SK-N-SH (cell line): ENCODE data around the gene RRAD. TPM values are rescaled to one million over a fixed set of nuclear protein-coding genes. Genes with fewer than 3 reads are reported as not detected.

Experiments
- CTCF ChIA-PET: fragments of 300-600, 350-600 bp; formaldehyde crosslinking; extraction: SDS; loops from one replicate; lab custom pipeline; 2021; lab: Yijun Ruan, JAX
- POLR2A ChIA-PET: fragments of 350-600 bp; sonication (Branson Sonifier 250); formaldehyde crosslinking; extraction: SDS; loops from one replicate; lab custom pipeline; 2020; ENCODE audit warnings: antibody characterized with exemption, inconsistent platforms; lab: Yijun Ruan, JAX
- DNase-seq: peaks from one replicate; pipeline ENCODE4 v3.0.0; 2012
- H2AFZ ChIP-seq: fragments of 200-600 bp; sonication (generic); 2 replicates; pipeline ENCODE4 v1.8.1; 2016; ENCODE audit warnings: antibody characterized with exemption, mild to moderate bottlenecking, low read depth
- H3F3A ChIP-seq: fragments of 200-600 bp; sonication (generic); replicated peaks from 2 replicates; pipeline ENCODE3; 2016; ENCODE audit warnings: antibody characterized with exemption, mild to moderate bottlenecking; ENCODE audit not compliant: insufficient read depth
- H3K27ac ChIP-seq, 2 experiments: fragments of 200-500 bp in 1 of 2; fragments of 200-600 bp in 1 of 2; sonication (Bioruptor generic) in 1 of 2; sonication (generic), shearing (Covaris generic) in 1 of 2; 2 replicates each; pipeline versions ENCODE4 v1.5.1 to v1.6.1; 2014 to 2016; ENCODE audit warnings: low read depth in 2 of 2, inconsistent platforms in 1 of 2, low read length in 1 of 2, mild to moderate bottlenecking in 1 of 2, mixed read lengths in 1 of 2
- H3K27me3 ChIP-seq: fragments of 200-600 bp; sonication (generic), shearing (Covaris generic); 2 replicates; pipeline ENCODE4 v1.6.1; 2016; ENCODE audit warnings: mixed run types; ENCODE audit not compliant: insufficient read depth
- H3K36me3 ChIP-seq, 2 experiments: fragments of 200-500 bp in 1 of 2; fragments of 200-600 bp in 1 of 2; sonication (Bioruptor generic) in 1 of 2; sonication (generic) in 1 of 2; replicated peaks in 1 of 2; 2 replicates each; pipeline versions ENCODE3 to v1.5.1; 2014 to 2016; ENCODE audit warnings: low read length in 1 of 2, mild to moderate bottlenecking in 1 of 2; ENCODE audit not compliant: insufficient read depth in 2 of 2, control insufficient read depth in 1 of 2
- H3K4me1 ChIP-seq, 2 experiments: fragments of 200-500 bp in 1 of 2; fragments of 200-600 bp in 1 of 2; sonication (Bioruptor generic) in 1 of 2; sonication (generic), shearing (Covaris generic) in 1 of 2; 2 replicates each; pipeline versions ENCODE4 v1.5.1 to v1.6.1; 2014 to 2016; ENCODE audit warnings: low read depth in 1 of 2, low read length in 1 of 2, mixed run types in 1 of 2; ENCODE audit not compliant: insufficient read depth in 2 of 2, control insufficient read depth in 1 of 2
- H3K4me2 ChIP-seq: fragments of 200-600 bp; sonication (generic), shearing (Covaris generic); 2 replicates; pipeline ENCODE4 v1.6.1; 2017; ENCODE audit warnings: mixed run types
- H3K4me3 ChIP-seq, 2 experiments: fragments of 200-500 bp in 1 of 2; fragments of 200-600 bp in 1 of 2; sonication (Bioruptor generic) in 1 of 2; sonication (generic), shearing (Covaris generic) in 1 of 2; 2 replicates each; pipeline versions ENCODE4 v1.5.1 to v1.8.1; 2014 to 2016; ENCODE audit warnings: low read depth in 2 of 2, inconsistent platforms in 1 of 2, low read length in 1 of 2, mild to moderate bottlenecking in 1 of 2, mixed read lengths in 1 of 2, moderate library complexity in 1 of 2
- H3K79me2 ChIP-seq: fragments of 200-600 bp; sonication (generic); 2 replicates; pipeline ENCODE4 v1.8.1; 2017; ENCODE audit warnings: mild to moderate bottlenecking; ENCODE audit not compliant: insufficient read depth
- H3K9ac ChIP-seq: fragments of 200-600 bp; sonication (generic); 2 replicates; pipeline ENCODE4 v1.6.1; 2017; ENCODE audit warnings: mixed run types
- H3K9me2 ChIP-seq: fragments of 200-600 bp; sonication (generic); 2 replicates; pipeline ENCODE4 v1.6.1; 2017; ENCODE audit warnings: mixed run types
- H3K9me3 ChIP-seq: fragments of 200-600 bp; sonication (generic); 2 replicates; pipeline ENCODE4 v1.6.1; 2017; ENCODE audit warnings: mixed run types, mild to moderate bottlenecking, moderate library complexity
- H4K20me1 ChIP-seq: fragments of 200-600 bp; sonication (generic); 2 replicates; pipeline ENCODE4 v1.6.1; 2017; ENCODE audit warnings: mild to moderate bottlenecking, mixed run types; ENCODE audit not compliant: insufficient read depth
- GABPA ChIP-seq: IDR thresholded peaks from 2 replicates; pipeline ENCODE4 v1.4.0; 2012; ENCODE audit warnings: low read depth, mild to moderate bottlenecking
- GATA2 ChIP-seq: sonication (generic); formaldehyde crosslinking; IDR thresholded peaks from 2 replicates; pipeline ENCODE4 v1.5.0; 2020; ENCODE audit warnings: mild to moderate bottlenecking, missing genetic modification reagents
- MEF2A ChIP-seq: IDR thresholded peaks from 2 replicates; pipeline ENCODE4 v1.4.0; 2012; ENCODE audit warnings: low read depth, borderline replicate concordance
- MXI1 ChIP-seq: IDR thresholded peaks from 2 replicates; pipeline ENCODE4 v1.6.1; 2012; ENCODE audit warnings: mild to moderate bottlenecking, low read depth, low read length, improper control_type of control experiment
- NFIC ChIP-seq: IDR thresholded peaks from 2 replicates; pipeline ENCODE4 v1.4.0; 2012; ENCODE audit warnings: borderline replicate concordance
- NRF1 ChIP-seq: IDR thresholded peaks from 2 replicates; pipeline ENCODE4 v1.6.1; 2012; ENCODE audit warnings: low read depth, mild to moderate bottlenecking, low read length
- RAD21 ChIP-seq: IDR thresholded peaks from 2 replicates; pipeline ENCODE4 v1.6.1; 2012; ENCODE audit warnings: mild to moderate bottlenecking, low read length
- RCOR1 ChIP-seq: fragments of 150-350 bp; IDR thresholded peaks from 2 replicates; pipeline ENCODE4 v1.6.1; 2017; ENCODE audit warnings: antibody characterized with exemption, low read length
- RXRA ChIP-seq: IDR thresholded peaks from 2 replicates; pipeline ENCODE4 v1.4.0; 2012; ENCODE audit warnings: low read depth, mild to moderate bottlenecking, borderline replicate concordance
- SIN3A ChIP-seq: IDR thresholded peaks from 2 replicates; pipeline ENCODE4 v1.6.1; 2012; ENCODE audit warnings: low read depth, mild to moderate bottlenecking, low read length, moderate library complexity, borderline replicate concordance
- TCF12 ChIP-seq: IDR thresholded peaks from 2 replicates; pipeline ENCODE4 v1.4.0; 2012
- WGBS: methylation state at CpG from one replicate; pipeline ENCODE4 v1.1.6; 2017; ENCODE audit warnings: low lambda C conversion rate; 5-methylcytosine and 5-hydroxymethylcytosine counted together
- polyA plus RNA-seq, 3 experiments: library from polyadenylated mRNA; depleted of rRNA; stranded (reverse); fragments of >200 nt; gene quantifications; 2 replicates each; pipeline ENCODE4 v1.2.3, GENCODE V29; 2012
- TF ChIP-seq, protein P1 (sequence below): IDR thresholded peaks from 2 replicates; pipeline ENCODE4 v1.4.0; 2012; ENCODE audit warnings: low read depth, borderline replicate concordance
- TF ChIP-seq, protein P2 (sequence below): fragments of 200-600 bp; sonication (generic); IDR thresholded peaks from 2 replicates; pipeline ENCODE4 v1.6.1; 2017; ENCODE audit warnings: antibody characterized with exemption, mild to moderate bottlenecking, moderate library complexity
- TF ChIP-seq, protein P3 (sequence below): IDR thresholded peaks from 2 replicates; pipeline ENCODE4 v1.4.0; 2012; ENCODE audit warnings: low read depth, borderline replicate concordance
- TF ChIP-seq, protein P4 (sequence below): IDR thresholded peaks from 2 replicates; pipeline ENCODE4; 2012
- TF ChIP-seq, protein P5 (sequence below): fragments of 150-350 bp; IDR thresholded peaks from 2 replicates; pipeline ENCODE4 v1.6.1; 2016; ENCODE audit warnings: mild to moderate bottlenecking, low read depth, low read length

RRAD gene
- polyA plus RNA-seq, 1 of the 3 experiments (the other 2 are of a cell fraction) = 9.3 TPM

DNA sequence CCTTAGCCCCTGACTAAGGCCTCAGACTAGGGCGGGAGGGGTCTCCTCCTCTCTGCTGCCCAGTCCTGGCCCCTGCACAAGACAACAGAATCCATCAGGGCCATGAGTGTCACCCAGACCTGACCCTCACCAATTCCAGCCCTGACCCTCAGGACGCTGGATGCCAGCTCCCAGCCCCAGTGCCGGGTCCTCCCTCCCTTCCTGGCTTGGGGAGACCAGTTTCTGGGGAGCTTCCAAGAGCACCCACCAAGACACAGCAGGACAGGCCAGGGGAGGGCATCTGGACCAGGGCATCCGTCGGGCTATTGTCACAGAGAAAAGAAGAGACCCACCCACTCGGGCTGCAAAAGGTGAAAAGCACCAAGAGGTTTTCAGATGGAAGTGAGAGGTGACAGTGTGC is 48.4 kb upstream of the RRAD start:
- H3K4me3 ChIP-seq = no peak overlapping the region
- H3K36me3 ChIP-seq = no peaks in the 10 kb centered on the region
- ChIA-PET POLR2A (no interaction called here), CTCF (interaction anchor here (0.6 to 6.9 kb wide), 8 partner anchors 13 to 443 kb away, joined by 3 to 103 read pairs (median 3); partner anchors contain the start of genes B3GNT9, CES3 and ZDHHC1)
- no peaks in the 10 kb centered on the region for H3K27me3 ChIP-seq
- no peaks in the 10 kb centered on the region for H4K20me1 ChIP-seq
- no peak for DNase-seq
- TF ChIP-seq, protein P1, sequence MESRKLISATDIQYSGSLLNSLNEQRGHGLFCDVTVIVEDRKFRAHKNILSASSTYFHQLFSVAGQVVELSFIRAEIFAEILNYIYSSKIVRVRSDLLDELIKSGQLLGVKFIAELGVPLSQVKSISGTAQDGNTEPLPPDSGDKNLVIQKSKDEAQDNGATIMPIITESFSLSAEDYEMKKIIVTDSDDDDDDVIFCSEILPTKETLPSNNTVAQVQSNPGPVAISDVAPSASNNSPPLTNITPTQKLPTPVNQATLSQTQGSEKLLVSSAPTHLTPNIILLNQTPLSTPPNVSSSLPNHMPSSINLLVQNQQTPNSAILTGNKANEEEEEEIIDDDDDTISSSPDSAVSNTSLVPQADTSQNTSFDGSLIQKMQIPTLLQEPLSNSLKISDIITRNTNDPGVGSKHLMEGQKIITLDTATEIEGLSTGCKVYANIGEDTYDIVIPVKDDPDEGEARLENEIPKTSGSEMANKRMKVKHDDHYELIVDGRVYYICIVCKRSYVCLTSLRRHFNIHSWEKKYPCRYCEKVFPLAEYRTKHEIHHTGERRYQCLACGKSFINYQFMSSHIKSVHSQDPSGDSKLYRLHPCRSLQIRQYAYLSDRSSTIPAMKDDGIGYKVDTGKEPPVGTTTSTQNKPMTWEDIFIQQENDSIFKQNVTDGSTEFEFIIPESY = no peak
- TF ChIP-seq NFIC = no peak
- TF ChIP-seq RAD21 = no peak
- no peak for TF ChIP-seq RCOR1
- no peak for TF ChIP-seq RXRA
- TF ChIP-seq, protein P2, sequence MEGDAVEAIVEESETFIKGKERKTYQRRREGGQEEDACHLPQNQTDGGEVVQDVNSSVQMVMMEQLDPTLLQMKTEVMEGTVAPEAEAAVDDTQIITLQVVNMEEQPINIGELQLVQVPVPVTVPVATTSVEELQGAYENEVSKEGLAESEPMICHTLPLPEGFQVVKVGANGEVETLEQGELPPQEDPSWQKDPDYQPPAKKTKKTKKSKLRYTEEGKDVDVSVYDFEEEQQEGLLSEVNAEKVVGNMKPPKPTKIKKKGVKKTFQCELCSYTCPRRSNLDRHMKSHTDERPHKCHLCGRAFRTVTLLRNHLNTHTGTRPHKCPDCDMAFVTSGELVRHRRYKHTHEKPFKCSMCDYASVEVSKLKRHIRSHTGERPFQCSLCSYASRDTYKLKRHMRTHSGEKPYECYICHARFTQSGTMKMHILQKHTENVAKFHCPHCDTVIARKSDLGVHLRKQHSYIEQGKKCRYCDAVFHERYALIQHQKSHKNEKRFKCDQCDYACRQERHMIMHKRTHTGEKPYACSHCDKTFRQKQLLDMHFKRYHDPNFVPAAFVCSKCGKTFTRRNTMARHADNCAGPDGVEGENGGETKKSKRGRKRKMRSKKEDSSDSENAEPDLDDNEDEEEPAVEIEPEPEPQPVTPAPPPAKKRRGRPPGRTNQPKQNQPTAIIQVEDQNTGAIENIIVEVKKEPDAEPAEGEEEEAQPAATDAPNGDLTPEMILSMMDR = no peak
- no peak for TF ChIP-seq GABPA
- TF ChIP-seq, protein P3, sequence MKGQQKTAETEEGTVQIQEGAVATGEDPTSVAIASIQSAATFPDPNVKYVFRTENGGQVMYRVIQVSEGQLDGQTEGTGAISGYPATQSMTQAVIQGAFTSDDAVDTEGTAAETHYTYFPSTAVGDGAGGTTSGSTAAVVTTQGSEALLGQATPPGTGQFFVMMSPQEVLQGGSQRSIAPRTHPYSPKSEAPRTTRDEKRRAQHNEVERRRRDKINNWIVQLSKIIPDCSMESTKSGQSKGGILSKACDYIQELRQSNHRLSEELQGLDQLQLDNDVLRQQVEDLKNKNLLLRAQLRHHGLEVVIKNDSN = no peak
- TF ChIP-seq TCF12 = no peak
- TF ChIP-seq NRF1 = no peak
- no peak overlapping the region for H3K4me2 ChIP-seq
- no peaks in the 10 kb centered on the region for H3F3A ChIP-seq
- H2AFZ ChIP-seq = no peak overlapping the region
- no peak overlapping the region for H3K9ac ChIP-seq
- H3K79me2 ChIP-seq = no peaks in the 10 kb centered on the region
- no peak overlapping the region for H3K27ac ChIP-seq
- no peaks in the 10 kb centered on the region for H3K9me2 ChIP-seq
- 64% methylated on average over 3 of the region's 6 CpGs for WGBS
- H3K9me3 ChIP-seq = no peaks in the 10 kb centered on the region
- H3K4me1 ChIP-seq = no peaks in the 10 kb centered on the region; a peak in 1 of 4 replicates

DNA sequence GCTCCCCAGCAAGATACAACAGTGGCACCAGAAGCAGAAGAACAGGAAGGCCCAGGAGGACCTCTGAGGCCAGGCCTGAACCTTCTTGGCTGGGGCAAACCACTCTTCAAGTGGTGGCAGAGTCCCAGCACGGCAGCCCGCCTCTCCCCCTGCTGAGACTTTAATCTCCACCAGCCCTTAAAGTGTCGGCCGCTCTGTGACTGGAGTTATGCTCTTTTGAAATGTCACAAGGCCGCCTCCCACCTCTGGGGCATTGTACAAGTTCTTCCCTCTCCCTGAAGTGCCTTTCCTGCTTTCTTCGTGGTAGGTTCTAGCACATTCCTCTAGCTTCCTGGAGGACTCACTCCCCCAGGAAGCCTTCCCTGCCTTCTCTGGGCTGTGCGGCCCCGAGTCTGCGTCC is 47.6 kb upstream of the RRAD start:
- Histone ChIP-seq H3F3A (no peaks in the 10 kb centered on the region), H2AFZ (no peak overlapping the region), H3K4me2 (no peak overlapping the region), H3K27ac (no peak overlapping the region), H3K36me3 (no peaks in the 10 kb centered on the region), H3K79me2 (no peaks in the 10 kb centered on the region), H3K9me3 (no peaks in the 10 kb centered on the region), H4K20me1 (no peaks in the 10 kb centered on the region), H3K4me3 (no peak overlapping the region), H3K4me1 (no peaks in the 10 kb centered on the region; a peak in 1 of 4 replicates), H3K9ac (no peak overlapping the region), H3K27me3 (no peaks in the 10 kb centered on the region), H3K9me2 (no peaks in the 10 kb centered on the region)
- DNase-seq = no peak
- ChIA-PET CTCF (interaction anchor here (0.6 to 6.9 kb wide), 6 partner anchors 19 to 444 kb away, joined by 3 to 103 read pairs (median 8); partner anchors contain the start of genes B3GNT9 and ZDHHC1), POLR2A (no interaction called here)
- WGBS = 91% methylated on average over 6 of the region's 9 CpGs
- no peak for TF ChIP-seq GATA2 (CRISPR knock-in tag)
- TF ChIP-seq, protein P1 = no peak
- no peak for TF ChIP-seq RAD21
- TF ChIP-seq, protein P4, sequence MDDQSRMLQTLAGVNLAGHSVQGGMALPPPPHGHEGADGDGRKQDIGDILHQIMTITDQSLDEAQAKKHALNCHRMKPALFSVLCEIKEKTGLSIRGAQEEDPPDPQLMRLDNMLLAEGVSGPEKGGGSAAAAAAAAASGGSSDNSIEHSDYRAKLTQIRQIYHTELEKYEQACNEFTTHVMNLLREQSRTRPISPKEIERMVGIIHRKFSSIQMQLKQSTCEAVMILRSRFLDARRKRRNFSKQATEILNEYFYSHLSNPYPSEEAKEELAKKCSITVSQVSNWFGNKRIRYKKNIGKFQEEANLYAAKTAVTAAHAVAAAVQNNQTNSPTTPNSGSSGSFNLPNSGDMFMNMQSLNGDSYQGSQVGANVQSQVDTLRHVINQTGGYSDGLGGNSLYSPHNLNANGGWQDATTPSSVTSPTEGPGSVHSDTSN = no peak
- no peak for TF ChIP-seq MXI1
- no peak for TF ChIP-seq MEF2A
- TF ChIP-seq SIN3A = no peak
- no peak for TF ChIP-seq GABPA
- TF ChIP-seq, protein P5, sequence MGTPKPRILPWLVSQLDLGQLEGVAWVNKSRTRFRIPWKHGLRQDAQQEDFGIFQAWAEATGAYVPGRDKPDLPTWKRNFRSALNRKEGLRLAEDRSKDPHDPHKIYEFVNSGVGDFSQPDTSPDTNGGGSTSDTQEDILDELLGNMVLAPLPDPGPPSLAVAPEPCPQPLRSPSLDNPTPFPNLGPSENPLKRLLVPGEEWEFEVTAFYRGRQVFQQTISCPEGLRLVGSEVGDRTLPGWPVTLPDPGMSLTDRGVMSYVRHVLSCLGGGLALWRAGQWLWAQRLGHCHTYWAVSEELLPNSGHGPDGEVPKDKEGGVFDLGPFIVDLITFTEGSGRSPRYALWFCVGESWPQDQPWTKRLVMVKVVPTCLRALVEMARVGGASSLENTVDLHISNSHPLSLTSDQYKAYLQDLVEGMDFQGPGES = no peak
